ENCODE measurements around the gene NBAS.

- no peak for TF ChIP-seq JUNB (IDR thresholded peaks at IDR 0.05)
- TF ChIP-seq EZH2 (IDR thresholded peaks at IDR 0.05; ENCODE audit: borderline replicate concordance, control insufficient read depth, low read depth, low read length) = no peak
- TF ChIP-seq, protein P1, sequence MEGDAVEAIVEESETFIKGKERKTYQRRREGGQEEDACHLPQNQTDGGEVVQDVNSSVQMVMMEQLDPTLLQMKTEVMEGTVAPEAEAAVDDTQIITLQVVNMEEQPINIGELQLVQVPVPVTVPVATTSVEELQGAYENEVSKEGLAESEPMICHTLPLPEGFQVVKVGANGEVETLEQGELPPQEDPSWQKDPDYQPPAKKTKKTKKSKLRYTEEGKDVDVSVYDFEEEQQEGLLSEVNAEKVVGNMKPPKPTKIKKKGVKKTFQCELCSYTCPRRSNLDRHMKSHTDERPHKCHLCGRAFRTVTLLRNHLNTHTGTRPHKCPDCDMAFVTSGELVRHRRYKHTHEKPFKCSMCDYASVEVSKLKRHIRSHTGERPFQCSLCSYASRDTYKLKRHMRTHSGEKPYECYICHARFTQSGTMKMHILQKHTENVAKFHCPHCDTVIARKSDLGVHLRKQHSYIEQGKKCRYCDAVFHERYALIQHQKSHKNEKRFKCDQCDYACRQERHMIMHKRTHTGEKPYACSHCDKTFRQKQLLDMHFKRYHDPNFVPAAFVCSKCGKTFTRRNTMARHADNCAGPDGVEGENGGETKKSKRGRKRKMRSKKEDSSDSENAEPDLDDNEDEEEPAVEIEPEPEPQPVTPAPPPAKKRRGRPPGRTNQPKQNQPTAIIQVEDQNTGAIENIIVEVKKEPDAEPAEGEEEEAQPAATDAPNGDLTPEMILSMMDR (IDR thresholded peaks at IDR 0.05 in 2 of 3, conservative IDR thresholded peaks at IDR 0.05 in 1 of 3; ENCODE audit: control insufficient read depth in 2 of 3, extremely low read depth in 1 of 3, insufficient read depth in 1 of 3, low read depth in 3 of 3, low read length in 3 of 3) = no peak
- no peak for TF ChIP-seq CHD2 (IDR thresholded peaks at IDR 0.05; ENCODE audit: borderline replicate concordance, low read depth, low read length)
- TF ChIP-seq POLR2A (IDR thresholded peaks at IDR 0.05; ENCODE audit: low read depth, low read length) = no peak
- TF ChIP-seq RELA (IDR thresholded peaks at IDR 0.05; ENCODE audit: borderline replicate concordance, partially characterized antibody) = no peak
- TF ChIP-seq NRF1 (conservative IDR thresholded peaks at IDR 0.05; ENCODE audit: low read depth, low read length) = no peak
- TF ChIP-seq HCFC1 (IDR thresholded peaks at IDR 0.05; ENCODE audit: low read length) = no peak
- TF ChIP-seq POLR2AphosphoS2 (IDR thresholded peaks at IDR 0.05; ENCODE audit: low read depth, low read length) = no peak
- TF ChIP-seq TAF1 (IDR thresholded peaks at IDR 0.05; ENCODE audit: borderline replicate concordance, low read depth, low read length) = no peak
- no peak for TF ChIP-seq ZNF274 (IDR thresholded peaks at IDR 0.05; ENCODE audit: insufficient read depth, insufficient read length)
- no peak for TF ChIP-seq EP300 (IDR thresholded peaks at IDR 0.05; ENCODE audit: borderline replicate concordance in 1 of 2, control insufficient read depth in 1 of 2, low read depth in 2 of 2, low read length in 2 of 2)
- no peak for TF ChIP-seq SP1 (IDR thresholded peaks at IDR 0.05; ENCODE audit: low read depth, low read length)
Observed at GRCh38 chr2:15265889-15266288, 295.2 kb downstream of the NBAS start.

Measured in GM12878 (cell line).